GM12878 (cell line): Measurements from ENCODE around the gene TMEM144. TPM values are rescaled to one million over a fixed set of nuclear protein-coding genes. Genes with fewer than 3 reads are reported as not detected.
"Not testable (repeated sequence)": the region's sequence is repeated elsewhere in the genome, so short reads cannot be mapped to it uniquely, and the experiment has no call there.

Experiments used
- ATAC-seq: fragments of 200-7000 bp; cut with Tn5 transposase; 3 replicates; pipeline ENCODE4 v1.9.1; 2020; ENCODE audit warnings: mild to moderate bottlenecking, moderate library complexity
- BruUV-seq: library from RNA; stranded (reverse); fragments of 400-500 nt; replicated peaks from 2 replicates; lab custom pipeline; 2021; lab: Mats Ljungman, UMichigan
- CTCF ChIA-PET: fragments of 300-600 bp; sonication (Branson Sonifier 250); formaldehyde crosslinking; extraction: SDS; loops from one replicate; lab custom pipeline; 2021; ENCODE audit warnings: inconsistent platforms; lab: Yijun Ruan, JAX
- POLR2A ChIA-PET: fragments of 350-600 bp; formaldehyde crosslinking; extraction: SDS; loops from one replicate; lab custom pipeline; 2021; ENCODE audit warnings: inconsistent platforms; lab: Charles Lee
- RAD21 ChIA-PET: fragments of 300-600 bp; sonication (Branson Sonifier 250); formaldehyde crosslinking; loops from one replicate; lab custom pipeline; 2023; ENCODE audit warnings: antibody characterized with exemption; ENCODE audit not compliant: unreplicated experiment; lab: Charles Lee
- SMC1A ChIA-PET: fragments of 300-600 bp; sonication (Branson Sonifier 250); formaldehyde crosslinking; loops from one replicate; lab custom pipeline; 2023; ENCODE audit not compliant: unreplicated experiment, uncharacterized antibody; lab: Charles Lee
- DNase-seq: peaks from one replicate; pipeline ENCODE4 v3.0.0-alpha.2; 2011; ENCODE audit warnings: low read depth, low spot score
- FAIRE-seq: peaks from 3 replicates; lab custom pipeline; 2011; peaks lifted over from hg19 to GRCh38; lab: Jason Lieb, UNC
- H2AFZ ChIP-seq: 2 replicates; pipeline ENCODE4 v1.6.0; 2011; ENCODE audit warnings: low read depth, low read length, control low read depth; ENCODE audit not compliant: control insufficient read depth
- H3K27ac ChIP-seq: 2 replicates; pipeline ENCODE4 v1.5.1; 2011; ENCODE audit warnings: control low read depth; ENCODE audit not compliant: control insufficient read depth, insufficient read depth
- H3K27me3 ChIP-seq, 2 experiments: replicated peaks in 1 of 2; 2 replicates each; pipeline versions ENCODE4 v1.6.0 to v1.6.1; 2011; ENCODE audit warnings: low read length in 1 of 2; ENCODE audit not compliant: control insufficient read depth in 2 of 2, insufficient read depth in 2 of 2
- H3K36me3 ChIP-seq, 2 experiments: 2 replicates each; pipeline ENCODE4 v1.5.1; 2011; ENCODE audit warnings: low read length in 1 of 2; ENCODE audit not compliant: control insufficient read depth in 2 of 2, insufficient read depth in 2 of 2
- H3K4me1 ChIP-seq: 2 replicates; pipeline ENCODE4 v1.6.1; 2011; ENCODE audit warnings: mild to moderate bottlenecking, low read length, moderate library complexity, mixed read lengths; ENCODE audit not compliant: control insufficient read depth, insufficient read depth
- H3K4me2 ChIP-seq: 2 replicates; pipeline ENCODE4 v1.6.0; 2011; ENCODE audit warnings: control low read depth; ENCODE audit not compliant: control insufficient read depth, insufficient read depth
- H3K4me3 ChIP-seq: fragments of 200-600 bp; sonication (generic); 2 replicates; pipeline ENCODE4 v1.5.1; 2016
- H3K79me2 ChIP-seq: 2 replicates; pipeline ENCODE4 v1.6.0; 2011; ENCODE audit warnings: low read length; ENCODE audit not compliant: control insufficient read depth, insufficient read depth
- H3K9ac ChIP-seq: 2 replicates; pipeline ENCODE4 v1.8.0; 2011; ENCODE audit warnings: low read length, control low read depth, mixed read lengths; ENCODE audit not compliant: control insufficient read depth, insufficient read depth
- H3K9me3 ChIP-seq: replicated peaks from 3 replicates; pipeline ENCODE4 v1.5.1; 2011; ENCODE audit warnings: mild to moderate bottlenecking, low read length; ENCODE audit not compliant: control insufficient read depth, insufficient read depth
- H4K20me1 ChIP-seq: 2 replicates; pipeline ENCODE4 v1.6.0; 2011; ENCODE audit not compliant: control insufficient read depth, insufficient read depth
- BCL3 ChIP-seq: IDR thresholded peaks from 2 replicates; pipeline ENCODE4 v1.6.1; 2011; ENCODE audit warnings: borderline replicate concordance, low read depth, mild to moderate bottlenecking, moderate library complexity, low read length; ENCODE audit not compliant: insufficient read depth, poor library complexity, severe bottlenecking
- BRCA1 ChIP-seq: IDR thresholded peaks from 2 replicates; pipeline ENCODE4 v1.6.1; 2011; ENCODE audit warnings: low read depth, low read length, improper control_type of control experiment
- CUX1 ChIP-seq: IDR thresholded peaks from 2 replicates; pipeline ENCODE4 v1.6.1; 2012; ENCODE audit warnings: improper control_type of control experiment, low read depth, low read length; ENCODE audit not compliant: insufficient replicate concordance
- ELK1 ChIP-seq: IDR thresholded peaks from 2 replicates; pipeline ENCODE4 v1.6.1; 2012; ENCODE audit warnings: low read depth, low read length, improper control_type of control experiment
- GABPA ChIP-seq: IDR thresholded peaks from 2 replicates; pipeline ENCODE4 v1.6.1; 2014; ENCODE audit warnings: antibody characterized with exemption, low read depth, mild to moderate bottlenecking, inconsistent platforms
- KAT2A ChIP-seq: conservative IDR thresholded peaks from 2 replicates; pipeline ENCODE4 v1.6.1; 2011; ENCODE audit warnings: low read depth, low read length; ENCODE audit not compliant: control insufficient read depth
- KDM1A ChIP-seq: fragments of 200-600 bp; sonication (generic); IDR thresholded peaks from 2 replicates; pipeline ENCODE4 v1.6.1; 2016; ENCODE audit warnings: borderline replicate concordance
- MAX ChIP-seq: IDR thresholded peaks from 2 replicates; pipeline ENCODE4 v1.6.1; 2012; ENCODE audit warnings: low read depth, low read length, improper control_type of control experiment
- NFXL1 ChIP-seq: fragments of 450-650 bp; IDR thresholded peaks from 2 replicates; pipeline ENCODE4 v1.6.1; 2017; ENCODE audit warnings: antibody characterized with exemption, mild to moderate bottlenecking, borderline replicate concordance
- TCF12 ChIP-seq: IDR thresholded peaks from 2 replicates; pipeline ENCODE4 v1.6.1; 2011; ENCODE audit warnings: low read depth, mild to moderate bottlenecking, low read length
- ZNF384 ChIP-seq: IDR thresholded peaks from 2 replicates; pipeline ENCODE4 v1.6.1; 2012; ENCODE audit warnings: low read depth, mild to moderate bottlenecking, low read length, improper control_type of control experiment, borderline replicate concordance
- WGBS: methylation state at CpG from one replicate; pipeline ENCODE4 v1.1.6; 2016; ENCODE audit warnings: low lambda C conversion rate; ENCODE audit not compliant: insufficient replicate concordance, insufficient coverage; ENCODE audit errors: missing lambda C conversion rate; 5-methylcytosine and 5-hydroxymethylcytosine counted together
- in situ Hi-C: fragments of 300-500 bp; cut with MboI; formaldehyde crosslinking; loops from 9 replicates; pipeline ENCODE4 v1.14.3; 2018; ENCODE audit warnings: mixed read lengths
- intact Hi-C: fragments of 100-400 bp; cut with micrococcal nuclease; formaldehyde crosslinking; loops from one replicate; pipeline ENCODE4 v1.14.2; 2022; ENCODE audit not compliant: unreplicated experiment
- polyA plus RNA-seq, 11 experiments: library from polyadenylated mRNA; depleted of rRNA in 4 of 11; unstranded in 6 of 11; stranded (reverse) in 5 of 11; fragments of >200 nt; fragmentation: Nextera tagmentation in 4 of 11; fragmentation: Illumina TruSeq in 1 of 11; extraction: Ambion mirVana in 4 of 11; extraction: Trizol in 1 of 11; gene quantifications; 1 replicate in 1 of 11; 2 replicates in 10 of 11; pipeline versions ENCODE4 v1.2.1 to v1.2.3, GENCODE V29; 2011 to 2016; ENCODE audit warnings: inconsistent platforms in 2 of 11, missing spikeins in 2 of 11, low read depth in 1 of 11
- total RNA-seq, 4 experiments: library from RNA; depleted of rRNA in 3 of 4; stranded (reverse); fragments of >200 nt in 3 of 4; fragmentation: Illumina TruSeq in 1 of 4; extraction: Trizol in 1 of 4; gene quantifications; 2 replicates each; pipeline versions ENCODE4 v1.2.1 to v1.2.3, GENCODE V29; 2013 to 2021

The TMEM144 gene
- total and polyA plus RNA-seq, 10 of the 15 experiments (the other 5 are each of a cell fraction or from before 2014, with no cell fraction given) = 0.08 to 1.8 (median 1.4) TPM

- no peak for TF ChIP-seq NFXL1
- no peak for TF ChIP-seq BCL3
- no peak for TF ChIP-seq GABPA
- no peak for TF ChIP-seq ELK1
- TF ChIP-seq KAT2A = no peak
- TF ChIP-seq BRCA1 = no peak
- TF ChIP-seq ZNF384 = no peak
- no peak for TF ChIP-seq CUX1
- no peak for TF ChIP-seq MAX
- TF ChIP-seq TCF12 = no peak
- no peak for TF ChIP-seq KDM1A
- TF ChIP-seq, all 136 proteins: peak for 0
Measured at GRCh38 chr4:158277558-158277957, 67.3 kb downstream of the TMEM144 start (continued).

- DNase-seq, ATAC-seq, CTCF ChIA-PET, H3K27me3 ChIP-seq, POLR2A ChIA-PET, H3K36me3 ChIP-seq, H3K9me3 ChIP-seq, intact Hi-C loops, H3K4me3 ChIP-seq, H3K4me1 ChIP-seq, RAD21 ChIA-PET, H3K9ac ChIP-seq, H2AFZ ChIP-seq, H3K4me2 ChIP-seq, SMC1A ChIA-PET, H3K79me2 ChIP-seq, H4K20me1 ChIP-seq, FAIRE-seq, BruUV-seq, H3K27ac ChIP-seq, in situ Hi-C loops: not testable (repeated sequence)
- WGBS = 53% methylated on average over 1 of the region's 1 CpG
Measured at GRCh38 chr4:158279052-158279451, 68.8 kb downstream of the TMEM144 start.
